AG20443 (cell line): ENCODE results near the gene PHYHD1.
"Not testable (repeated sequence)": the region's sequence is repeated elsewhere in the genome, so short reads cannot be mapped to it uniquely, and the experiment has no call there.

ENCODE experiments used
- DNase-seq: peaks from one replicate; pipeline ENCODE4 v3.0.0; 2012; ENCODE audit warnings: low spot score, mixed read lengths

The PHYHD1 gene

GRCh38 chr9:128921881-128922763, 1.3 kb downstream of the PHYHD1 start:
- DNase-seq = peak; percentile 61

- no peak for DNase-seq
These were observed 2.7 kb downstream of the PHYHD1 start for GRCh38 chr9:128923493-128923883.

GRCh38 chr9:128927731-128928411, 7.1 kb downstream of the PHYHD1 start:
- DNase-seq = peak; percentile 69

GRCh38 chr9:128928624-128929023, 7.8 kb downstream of the PHYHD1 start:
- DNase-seq = no peak

GRCh38 chr9:128929560-128929959, 8.8 kb downstream of the PHYHD1 start:
- DNase-seq = no peak

- no peak for DNase-seq
These were observed 12.9 kb downstream of the PHYHD1 start for GRCh38 chr9:128933731-128934130.

GRCh38 chr9:128936171-128936865, 15.5 kb downstream of the PHYHD1 start:
- no peak for DNase-seq

GRCh38 chr9:128937310-128938165, 16.8 kb downstream of the PHYHD1 start:
- DNase-seq = no peak

- no peak for DNase-seq
These were observed 19.6 kb downstream of the PHYHD1 start for GRCh38 chr9:128940271-128940921.

- no peak for DNase-seq
These were observed 20.4 kb downstream of the PHYHD1 start for GRCh38 chr9:128940946-128941755.

GRCh38 chr9:128943832-128944620, 23.2 kb downstream of the PHYHD1 start:
- no peak for DNase-seq

GRCh38 chr9:128944966-128945365, 24.2 kb downstream of the PHYHD1 start:
- not testable (repeated sequence) for DNase-seq

GRCh38 chr9:128945798-128946501, 25.2 kb downstream of the PHYHD1 start:
- no peak for DNase-seq

GRCh38 chr9:128946571-128947276, 25.9 kb downstream of the PHYHD1 start:
- peak; percentile 65 for DNase-seq

- DNase-seq = no peak
These were observed 26.4 kb downstream of the PHYHD1 start for GRCh38 chr9:128947277-128947526.

- peak; percentile 100 for DNase-seq
These were observed 26.9 kb downstream of the PHYHD1 start, which contains the start of the genes DOLK and NUP188 for GRCh38 chr9:128947527-128948301. DOLK (minus strand) TSS chr9:128947603; CDS start chr9:128947303, 300 bp downstream. NUP188 (plus strand) TSS chr9:128947699; CDS start chr9:128947720, 21 bp downstream.

- not testable (repeated sequence) for DNase-seq
These were observed 40.6 kb downstream of the PHYHD1 start for GRCh38 chr9:128961403-128961802.
